GM18517 (cell line): ENCODE results near the gene DENND2D.

Source experiments
- ATAC-seq: cut with Tn5 transposase; IDR thresholded peaks from one replicate; pipeline ENCODE4 v1.9.1; 2021; ENCODE audit warnings: mild to moderate bottlenecking, moderate library complexity; ENCODE audit not compliant: unreplicated experiment

Gene DENND2D, protein sequence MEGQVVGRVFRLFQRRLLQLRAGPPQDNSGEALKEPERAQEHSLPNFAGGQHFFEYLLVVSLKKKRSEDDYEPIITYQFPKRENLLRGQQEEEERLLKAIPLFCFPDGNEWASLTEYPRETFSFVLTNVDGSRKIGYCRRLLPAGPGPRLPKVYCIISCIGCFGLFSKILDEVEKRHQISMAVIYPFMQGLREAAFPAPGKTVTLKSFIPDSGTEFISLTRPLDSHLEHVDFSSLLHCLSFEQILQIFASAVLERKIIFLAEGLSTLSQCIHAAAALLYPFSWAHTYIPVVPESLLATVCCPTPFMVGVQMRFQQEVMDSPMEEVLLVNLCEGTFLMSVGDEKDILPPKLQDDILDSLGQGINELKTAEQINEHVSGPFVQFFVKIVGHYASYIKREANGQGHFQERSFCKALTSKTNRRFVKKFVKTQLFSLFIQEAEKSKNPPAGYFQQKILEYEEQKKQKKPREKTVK

DNA sequence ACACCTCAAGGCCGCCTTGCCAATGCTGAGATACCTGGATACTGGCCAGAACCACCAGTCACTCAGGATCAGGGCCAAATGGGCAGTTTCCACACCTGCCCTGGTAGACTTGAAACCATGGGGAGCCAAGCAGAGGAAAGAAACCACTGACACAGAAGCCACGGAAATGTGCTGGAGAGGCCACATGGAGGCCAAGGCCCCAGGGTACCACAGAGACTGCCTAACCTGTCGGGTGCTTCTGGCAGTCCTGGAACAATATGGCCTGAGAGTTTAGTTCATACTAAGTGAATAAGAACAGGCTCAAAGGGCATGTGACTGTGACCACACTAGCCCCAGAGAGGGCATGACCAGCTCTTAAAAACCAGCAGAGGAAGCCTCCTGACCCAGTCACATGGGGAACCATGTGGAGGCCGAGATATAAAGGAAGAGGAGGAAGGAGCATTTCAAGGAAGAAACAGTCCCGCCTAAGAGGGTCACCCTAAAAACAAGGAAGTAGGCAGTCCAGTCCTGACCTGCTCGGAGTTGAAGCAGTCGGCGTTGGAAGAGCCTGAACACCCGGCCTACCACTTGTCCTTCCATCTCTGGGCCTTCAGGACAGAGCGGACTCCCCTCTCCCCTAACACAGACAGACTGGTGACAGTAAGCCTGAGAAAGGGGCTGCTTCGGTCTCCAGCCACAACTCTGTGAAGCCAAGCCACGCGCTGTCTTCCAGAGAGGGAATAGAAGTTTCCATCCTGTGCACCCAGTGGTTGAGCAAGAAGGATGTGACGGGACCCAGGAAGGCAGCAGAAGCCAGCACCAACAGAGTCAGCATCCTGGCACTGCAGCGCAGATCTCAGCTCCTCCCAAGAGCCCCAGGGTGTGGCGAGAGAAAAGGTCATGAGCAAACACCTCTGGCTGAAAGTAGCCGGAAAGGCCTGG, at the start of gene DENND2D:
Gene DENND2D (minus strand): TSS at position 766 of the 921 bp plus-strand sequence. CDS start 187 bp downstream, at position 579.
- no peak for ATAC-seq

DNA sequence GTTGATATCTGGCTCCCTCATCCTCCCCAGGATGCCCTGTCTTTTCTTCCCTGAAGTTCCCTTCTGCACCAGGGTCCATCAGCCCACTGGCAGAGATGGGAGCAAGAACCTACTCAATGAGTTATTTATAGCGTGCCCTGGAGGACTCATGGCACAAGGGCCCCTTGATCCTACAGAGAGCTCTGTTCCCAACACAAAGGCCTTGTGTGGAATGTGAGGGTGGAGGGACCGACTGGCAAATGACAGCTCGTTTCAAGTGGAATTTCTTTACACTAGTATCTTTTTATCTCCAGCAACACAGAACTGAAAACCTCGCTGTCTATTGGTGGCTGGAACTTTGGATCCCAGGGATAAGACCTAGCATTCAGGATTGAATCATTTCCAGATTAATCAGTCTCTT, 49.5 kb upstream of the DENND2D start:
- no peak for ATAC-seq

DNA sequence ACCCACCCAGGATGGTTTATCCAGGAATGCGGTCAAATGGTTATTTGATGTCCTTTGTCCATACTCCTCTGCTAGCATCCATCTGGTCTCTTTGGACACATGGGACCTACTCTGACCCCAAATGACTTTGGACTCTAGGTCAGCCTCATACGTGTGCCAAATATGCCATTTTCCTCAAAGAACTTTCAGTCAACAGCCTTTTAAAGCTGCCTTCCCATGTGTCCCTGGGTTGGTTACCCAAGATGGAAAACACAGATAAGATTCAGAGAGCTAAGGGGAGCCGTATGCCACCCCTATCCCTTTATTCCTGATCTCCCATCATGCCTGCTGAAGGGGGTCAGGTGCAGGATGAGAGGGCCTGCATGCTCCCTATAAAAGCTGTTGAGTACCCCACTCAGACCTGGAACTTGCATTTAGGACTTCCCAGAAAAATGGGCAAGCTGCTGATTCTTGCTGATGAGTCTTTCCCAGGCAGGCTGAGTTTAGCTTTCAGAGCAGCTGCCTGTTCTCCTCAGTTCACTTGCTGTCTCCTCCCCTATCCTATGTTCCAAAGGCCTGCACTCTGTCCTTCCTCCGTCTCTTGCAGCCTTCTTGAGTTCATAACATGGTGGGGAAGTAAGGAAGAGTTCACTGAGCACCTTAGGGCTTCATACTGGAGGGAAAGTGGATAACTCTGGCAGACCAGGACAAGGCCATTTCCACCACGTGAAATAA, 46.8 kb upstream of the DENND2D start:
- ATAC-seq = no peak

DNA sequence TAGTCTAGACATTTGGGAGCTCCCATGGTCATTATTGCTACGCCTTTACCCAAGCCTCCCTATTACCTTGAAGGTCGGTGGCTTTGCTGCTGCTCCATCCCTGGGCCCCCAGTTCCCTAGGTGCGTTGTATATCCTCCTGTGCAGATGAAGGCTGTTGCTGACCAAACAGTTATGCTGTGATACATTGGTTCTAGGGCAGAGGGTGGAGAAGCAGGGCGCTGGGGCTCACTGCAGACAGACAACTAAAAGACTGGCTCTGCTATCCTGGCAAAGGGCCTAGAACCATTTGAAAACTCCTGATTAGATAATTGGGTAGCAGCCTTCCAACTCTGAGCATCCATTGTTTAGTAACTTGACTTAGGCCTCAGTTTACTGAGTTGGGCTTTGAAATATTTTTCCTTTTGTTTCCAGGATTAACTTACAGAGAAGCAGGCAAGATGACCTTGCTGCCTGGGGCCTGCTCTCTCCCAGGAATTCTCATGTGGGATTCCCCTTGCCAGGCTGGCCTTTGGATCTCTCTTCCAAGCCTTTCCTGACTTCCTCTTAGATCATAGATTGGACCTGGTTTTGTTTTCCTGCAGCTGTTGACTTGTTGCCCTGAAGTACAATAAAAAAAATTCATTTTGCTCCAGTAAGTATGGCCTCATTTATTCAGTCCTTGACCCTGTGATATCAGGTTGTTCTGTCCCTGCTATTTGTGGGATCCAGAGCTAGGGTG, 42.5 kb upstream of the DENND2D start:
- no peak for ATAC-seq

DNA sequence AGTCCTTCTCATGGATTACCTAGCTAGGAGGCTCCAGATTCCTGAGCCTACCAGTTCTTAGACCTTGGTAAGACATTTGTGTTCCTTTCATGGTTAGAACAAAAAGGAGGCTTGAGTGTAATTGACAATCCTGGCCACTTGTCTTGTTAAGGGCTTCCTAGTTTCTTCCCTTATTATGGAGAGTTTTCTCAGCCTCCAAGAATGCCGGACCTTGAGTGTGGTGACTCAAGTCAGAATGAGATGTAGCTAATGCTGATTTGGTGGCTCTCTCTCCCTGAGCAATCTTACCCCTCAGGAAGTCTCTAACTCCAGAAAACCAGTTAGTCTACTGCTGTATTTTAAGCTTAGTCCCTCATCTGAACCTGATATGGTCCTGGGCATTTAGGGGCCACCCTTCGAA, 41.4 kb upstream of the DENND2D start:
- no peak for ATAC-seq

DNA sequence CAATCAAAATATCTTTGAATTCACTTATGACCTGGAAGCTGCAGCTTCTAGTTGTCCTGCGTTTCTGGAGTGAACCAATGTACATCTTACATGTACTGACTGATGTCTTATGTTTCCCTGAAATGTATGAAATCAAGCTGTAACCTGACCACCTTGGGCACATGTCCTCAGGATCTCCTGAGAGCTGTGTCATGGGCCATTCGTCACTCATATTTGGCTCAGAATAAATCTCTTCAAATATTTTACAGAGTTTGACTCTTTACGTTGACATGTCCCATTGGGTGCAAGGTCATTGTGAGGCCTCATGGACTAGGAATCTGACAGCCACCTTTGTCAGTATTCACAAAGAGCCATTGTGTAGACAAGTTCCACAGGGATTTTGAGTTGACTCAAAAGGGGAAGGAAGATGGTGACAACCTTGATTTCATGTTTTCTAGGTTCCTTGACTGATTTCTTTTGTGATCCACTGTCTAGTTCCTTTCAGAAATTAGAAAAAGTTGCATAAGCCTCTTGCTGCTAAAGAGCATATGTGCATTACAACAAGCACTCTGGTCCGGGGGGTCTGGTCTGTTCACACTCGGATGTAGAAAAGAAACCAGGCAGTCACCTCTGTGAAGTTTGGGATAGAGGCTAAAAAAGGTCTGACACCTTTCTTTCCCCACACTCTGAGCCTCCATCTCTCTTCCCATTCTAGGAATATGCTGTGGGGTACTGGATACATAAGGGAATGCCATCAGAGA, 37.8 kb upstream of the DENND2D start:
- no peak for ATAC-seq

DNA sequence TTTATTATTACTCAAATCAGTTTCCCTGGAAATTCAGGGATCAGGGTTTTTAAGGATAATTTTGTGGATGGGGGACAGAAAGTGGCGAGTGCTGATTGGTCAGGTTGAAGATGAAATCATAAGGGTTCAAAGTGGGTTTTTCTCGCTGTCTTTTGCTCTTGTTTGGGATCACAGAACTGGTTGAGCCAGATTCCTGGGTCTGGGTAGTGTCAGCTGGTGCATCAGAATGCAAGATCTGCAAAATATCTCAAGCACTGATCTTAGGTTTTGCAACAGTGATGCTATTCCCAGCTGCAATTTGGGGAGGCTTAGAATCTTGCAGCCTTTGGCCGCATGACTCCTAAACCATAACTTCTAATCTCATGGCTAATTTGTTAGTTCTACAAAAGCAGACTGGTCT, 36.4 kb upstream of the DENND2D start:
- ATAC-seq = no peak

DNA sequence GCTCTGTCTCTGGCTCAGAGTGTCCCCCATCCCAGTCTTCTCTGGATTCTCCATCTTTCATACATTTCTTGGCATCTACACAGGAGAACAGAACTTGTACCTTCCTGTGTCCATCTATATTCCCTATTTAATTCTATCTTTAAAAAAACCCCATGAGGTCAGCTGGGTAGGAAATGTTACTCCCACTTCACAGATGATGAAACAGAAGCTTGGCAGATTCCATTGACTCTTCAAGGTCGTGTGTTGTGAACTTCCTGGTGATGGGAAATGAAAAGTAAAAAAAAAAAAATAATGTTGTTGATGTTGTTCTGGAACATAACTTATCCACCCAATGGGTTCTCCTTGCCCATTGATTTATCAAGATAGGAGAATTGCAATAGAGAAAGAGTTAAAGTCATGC, 35.9 kb upstream of the DENND2D start:
- no peak for ATAC-seq

DNA sequence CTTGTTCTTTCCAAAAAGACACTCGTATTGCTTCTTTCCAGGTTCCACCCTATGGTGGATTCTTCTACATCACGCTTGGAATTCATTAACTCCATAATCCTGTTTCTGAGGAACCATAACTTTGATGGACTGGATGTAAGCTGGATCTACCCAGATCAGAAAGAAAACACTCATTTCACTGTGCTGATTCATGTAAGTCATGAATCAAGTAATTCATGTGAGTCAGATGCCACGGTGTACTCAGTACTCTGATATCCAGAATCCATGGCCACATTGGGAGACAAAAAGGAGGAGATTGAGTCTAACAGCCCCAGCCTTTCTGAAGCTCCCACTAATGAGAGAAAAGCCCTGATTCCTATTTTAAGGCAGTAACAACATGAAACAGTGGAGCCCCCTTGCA, 34.4 kb upstream of the DENND2D start:
- no peak for ATAC-seq

DNA sequence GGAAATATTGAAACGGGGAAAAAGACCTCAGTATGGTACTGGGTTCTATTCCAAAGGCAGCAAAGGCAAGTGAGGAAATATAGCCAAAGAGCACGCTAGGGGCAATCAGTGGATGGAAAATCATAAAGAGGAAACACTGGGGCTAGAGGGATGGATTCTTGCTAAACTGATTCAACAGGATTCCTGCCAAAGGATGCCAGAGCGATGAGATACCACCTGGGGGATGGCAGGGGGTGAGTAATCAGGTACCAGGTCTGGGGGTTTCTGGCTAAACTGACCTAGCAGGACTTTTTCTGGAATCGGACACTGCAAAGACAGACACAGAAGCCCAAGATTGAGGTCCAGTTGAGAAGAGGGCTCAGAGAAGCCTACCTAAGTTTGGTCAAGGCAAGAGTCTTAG, 33.8 kb upstream of the DENND2D start:
- ATAC-seq = no peak

DNA sequence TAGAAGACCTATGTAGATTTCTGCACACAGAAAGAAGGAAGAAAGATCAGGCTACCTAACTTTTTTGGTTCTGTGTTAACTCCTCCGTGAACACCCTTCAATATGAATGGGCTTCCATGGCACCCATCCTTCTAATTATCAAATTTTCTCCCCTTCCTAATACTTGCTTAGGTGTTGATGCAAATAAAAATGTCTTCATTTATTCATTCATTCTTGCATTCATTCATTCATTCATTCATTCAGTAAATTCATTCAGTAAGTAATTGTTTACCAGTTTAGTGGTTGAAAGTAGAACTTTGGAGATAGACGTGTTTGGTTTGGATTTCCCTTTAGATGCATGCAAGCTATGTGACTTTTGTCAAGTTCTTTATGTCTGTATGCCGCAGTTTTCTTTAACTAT, 31.7 kb upstream of the DENND2D start:
- no peak for ATAC-seq

DNA sequence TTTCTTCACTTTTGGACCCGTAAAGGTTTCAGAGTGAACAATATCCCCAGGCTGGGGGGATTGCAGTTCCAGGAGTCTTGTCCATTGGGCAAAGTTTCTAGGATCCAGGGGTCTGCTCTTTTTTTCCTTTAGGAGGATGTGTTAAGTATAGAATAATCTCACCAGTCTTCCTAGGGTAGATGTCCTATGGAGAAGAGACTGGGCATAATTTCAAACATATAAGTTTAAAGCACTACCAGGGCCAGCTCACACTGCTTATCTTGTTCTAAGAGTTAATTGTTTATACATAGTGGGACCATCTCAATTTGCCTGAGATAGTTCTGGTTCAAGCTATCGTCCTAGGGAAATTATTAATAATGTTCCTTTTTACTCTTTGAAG, 28.3 kb upstream of the DENND2D start:
- no peak for ATAC-seq

DNA sequence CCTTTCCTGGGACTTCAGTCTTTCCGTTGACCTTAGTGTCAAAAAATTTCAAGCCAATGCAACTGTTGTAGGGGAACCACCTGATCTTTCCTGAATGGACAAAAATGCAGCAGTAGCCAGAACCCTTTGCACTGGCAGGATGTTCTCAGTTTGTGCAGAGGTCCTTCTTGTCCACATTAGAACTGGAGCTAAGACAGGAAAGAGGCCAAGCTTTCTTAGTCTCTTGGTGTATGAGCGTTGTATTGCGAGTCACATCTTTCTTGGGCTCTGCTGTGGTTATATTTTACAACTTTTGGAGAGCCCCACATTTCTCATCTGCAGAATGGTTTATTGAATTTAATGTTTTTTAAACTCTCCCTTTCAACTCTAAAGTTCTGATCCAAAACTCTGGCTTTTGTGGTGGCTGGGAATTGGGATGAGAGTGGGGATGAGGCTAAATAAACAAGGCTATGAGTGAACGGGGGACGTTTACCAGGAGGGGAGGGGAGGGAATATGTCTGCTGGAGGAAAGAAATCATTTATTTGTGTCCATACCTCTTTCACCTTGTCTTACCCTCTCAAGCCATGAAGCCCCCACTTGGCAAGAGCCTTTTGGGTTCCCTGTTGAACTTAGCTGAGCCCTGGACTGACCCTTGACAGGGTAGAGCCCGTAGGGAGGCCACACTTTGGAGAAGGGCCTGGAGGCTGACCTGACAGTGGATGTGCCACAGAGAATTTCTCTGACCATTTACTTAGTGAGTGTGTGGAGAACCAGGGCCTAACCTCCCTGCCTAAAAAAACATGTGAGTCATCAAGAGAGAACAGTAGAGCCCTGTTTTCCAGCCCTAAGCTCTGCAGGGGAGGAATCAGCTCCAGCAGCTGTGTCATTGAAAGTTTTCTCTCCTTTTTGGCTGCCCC, 27.7 kb upstream of the DENND2D start:
- no peak for ATAC-seq

DNA sequence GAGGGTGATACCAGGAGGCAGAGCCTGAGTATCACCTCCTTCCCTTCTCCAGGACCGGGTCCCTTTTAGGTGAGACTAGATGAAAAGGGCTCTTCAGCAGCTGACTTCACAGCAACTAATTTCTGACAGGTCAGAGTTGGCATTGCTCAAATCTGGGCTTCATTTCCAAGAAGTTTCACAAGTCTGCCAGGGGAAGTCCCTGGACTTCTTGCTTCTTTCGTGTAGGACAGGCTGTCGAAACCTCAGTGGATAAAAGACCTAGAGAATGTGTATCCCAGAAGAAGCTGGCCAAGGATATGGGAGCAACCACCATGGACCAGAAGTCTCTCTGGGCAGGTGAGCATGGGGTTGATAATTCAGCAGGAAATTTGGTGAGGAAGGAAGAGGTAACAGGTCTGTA, 27.0 kb upstream of the DENND2D start, which contains the start of gene CHI3L2:
Gene CHI3L2 (plus strand): TSS at position 280 of the 400 bp plus-strand sequence. CDS start 17 bp downstream, at position 297.
- ATAC-seq = no peak

DNA sequence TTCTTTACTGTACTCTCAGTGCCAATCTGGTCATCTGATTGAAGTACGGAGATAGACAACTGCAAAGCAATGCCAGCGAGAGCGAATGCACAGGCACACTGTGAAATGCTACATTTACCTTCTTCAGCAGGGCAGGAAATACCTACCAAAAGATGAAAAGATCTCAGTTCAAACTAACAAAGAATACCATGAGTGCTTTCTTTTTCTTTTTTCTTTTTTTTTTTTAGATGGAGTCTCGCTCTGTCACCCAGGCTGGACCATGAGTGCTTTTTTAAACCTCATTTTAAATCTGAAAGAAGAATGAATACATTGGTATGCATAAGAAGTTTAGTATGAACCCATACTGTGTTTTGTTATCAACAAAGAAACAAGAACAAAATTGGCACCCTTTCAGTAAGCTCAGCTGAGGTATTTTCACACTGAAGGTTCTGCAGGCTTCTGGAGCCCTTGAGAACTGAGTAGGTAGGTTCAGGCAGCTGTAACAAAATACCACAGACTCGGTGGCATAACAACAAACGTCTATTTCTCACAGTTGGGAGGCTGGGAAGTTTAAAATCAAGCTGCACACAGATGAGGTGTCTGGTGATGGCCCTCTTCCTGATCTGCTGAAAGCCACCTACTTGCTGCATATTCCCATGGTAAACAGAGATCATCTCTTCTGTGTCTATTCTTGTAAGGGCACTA, 25.4 kb upstream of the DENND2D start:
- ATAC-seq = no peak

DNA sequence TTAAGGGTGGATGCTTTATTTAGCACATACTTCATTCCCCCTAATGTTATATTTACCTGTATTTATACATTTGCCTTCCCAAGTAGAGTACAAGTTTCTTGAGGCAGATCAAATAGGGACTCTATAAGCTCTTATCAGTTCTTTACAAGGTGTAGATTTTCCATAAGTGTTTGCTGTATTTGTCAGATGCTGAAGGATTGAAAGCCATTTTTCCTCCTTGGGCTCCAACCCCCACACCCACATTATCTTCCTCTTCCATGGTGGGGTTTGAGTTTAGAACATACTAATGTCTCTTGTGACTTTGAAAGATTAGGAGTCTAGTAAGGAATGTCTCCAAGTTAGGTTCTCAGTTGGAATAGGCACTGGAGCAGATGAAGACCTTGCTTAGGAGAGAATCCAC, 24.6 kb upstream of the DENND2D start:
- no peak for ATAC-seq

DNA sequence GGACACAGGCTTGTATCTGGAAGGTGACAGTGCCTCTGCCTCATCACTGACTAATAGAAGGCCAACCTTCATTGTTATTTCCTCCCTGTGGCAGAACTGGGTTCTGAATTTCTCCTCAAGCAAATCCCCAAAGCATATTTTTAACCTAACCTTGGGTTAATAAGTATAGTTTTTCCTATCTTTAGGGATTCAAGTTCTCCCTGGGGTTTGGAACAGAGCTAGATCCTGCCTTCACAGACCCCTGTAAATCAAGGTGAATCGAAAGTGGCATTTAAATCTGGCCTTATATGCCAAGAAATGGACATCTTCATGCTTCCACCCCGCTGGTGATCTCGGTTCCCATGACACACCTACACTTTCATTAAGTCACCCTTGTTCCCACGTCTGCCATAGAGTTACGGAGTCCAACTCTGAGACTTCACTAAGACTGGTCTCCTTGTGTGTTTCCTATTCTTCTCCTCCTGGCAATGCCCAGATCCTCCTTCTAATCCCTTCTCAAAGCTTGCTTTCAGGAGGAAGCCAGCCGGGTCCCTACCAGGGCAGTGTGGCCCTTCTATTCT, 22.8 kb upstream of the DENND2D start:
- no peak for ATAC-seq
